ENCODE results near the gene PPA1.

- TF ChIP-seq, protein P1, sequence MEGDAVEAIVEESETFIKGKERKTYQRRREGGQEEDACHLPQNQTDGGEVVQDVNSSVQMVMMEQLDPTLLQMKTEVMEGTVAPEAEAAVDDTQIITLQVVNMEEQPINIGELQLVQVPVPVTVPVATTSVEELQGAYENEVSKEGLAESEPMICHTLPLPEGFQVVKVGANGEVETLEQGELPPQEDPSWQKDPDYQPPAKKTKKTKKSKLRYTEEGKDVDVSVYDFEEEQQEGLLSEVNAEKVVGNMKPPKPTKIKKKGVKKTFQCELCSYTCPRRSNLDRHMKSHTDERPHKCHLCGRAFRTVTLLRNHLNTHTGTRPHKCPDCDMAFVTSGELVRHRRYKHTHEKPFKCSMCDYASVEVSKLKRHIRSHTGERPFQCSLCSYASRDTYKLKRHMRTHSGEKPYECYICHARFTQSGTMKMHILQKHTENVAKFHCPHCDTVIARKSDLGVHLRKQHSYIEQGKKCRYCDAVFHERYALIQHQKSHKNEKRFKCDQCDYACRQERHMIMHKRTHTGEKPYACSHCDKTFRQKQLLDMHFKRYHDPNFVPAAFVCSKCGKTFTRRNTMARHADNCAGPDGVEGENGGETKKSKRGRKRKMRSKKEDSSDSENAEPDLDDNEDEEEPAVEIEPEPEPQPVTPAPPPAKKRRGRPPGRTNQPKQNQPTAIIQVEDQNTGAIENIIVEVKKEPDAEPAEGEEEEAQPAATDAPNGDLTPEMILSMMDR (conservative IDR thresholded peaks at IDR 0.05; ENCODE audit: low read depth, low read length) = no peak
- no peak for TF ChIP-seq EZH2 (IDR thresholded peaks at IDR 0.05; ENCODE audit: borderline replicate concordance, low read depth, low read length, poor library complexity, severe bottlenecking)
Observed at GRCh38 chr10:70201105-70201504, 32.1 kb downstream of the PPA1 start.

All from A673 (cell line).